A549 (cell line): ENCODE results near the gene OIP5. TPM values are rescaled to one million over a fixed set of nuclear protein-coding genes. Genes with fewer than 3 reads are reported as not detected.

ENCODE experiments used
- ATAC-seq, 2 experiments: fragments of 200-7000 bp in 1 of 2; fragments of >200 bp in 1 of 2; cut with Nextera tagmentation in 1 of 2; cut with Tn5 transposase in 1 of 2; 3 replicates each; pipeline versions ENCODE4 v1.8.0 to v1.9.1; 2018 to 2020; ENCODE audit warnings: mild to moderate bottlenecking in 1 of 2, moderate library complexity in 1 of 2
- CTCF ChIA-PET: fragments of 300-600 bp; sonication (Branson Sonifier 250); formaldehyde crosslinking; extraction: SDS; loops from one replicate; lab custom pipeline; 2021; ENCODE audit warnings: antibody characterized with exemption, inconsistent platforms; lab: Yijun Ruan, JAX
- POLR2A ChIA-PET: fragments of 350-600 bp; formaldehyde crosslinking; extraction: SDS; loops from one replicate; lab custom pipeline; 2021; ENCODE audit warnings: antibody characterized with exemption, inconsistent platforms; lab: Yijun Ruan, JAX
- DNase-seq, 2 experiments: peaks; one replicate each; pipeline versions ENCODE4 v3.0.0 to v3.0.0-alpha.2; 2011 to 2016; ENCODE audit warnings: low read depth in 1 of 2, low spot score in 1 of 2
- FAIRE-seq: peaks from 2 replicates; lab custom pipeline; 2011; peaks lifted over from hg19 to GRCh38; lab: Jason Lieb, UNC
- H3K27ac ChIP-seq, 2 experiments: fragments of >200 bp; sonication (Bioruptor Twin); formaldehyde crosslinking; 3 replicates each; pipeline ENCODE4 v1.5.1; 2016 to 2017
- H3K4me1 ChIP-seq: fragments of >200 bp; sonication (Bioruptor Twin); formaldehyde crosslinking; 3 replicates; pipeline ENCODE4 v1.6.1; 2016
- H3K4me2 ChIP-seq: fragments of >200 bp; sonication (Bioruptor Twin); formaldehyde crosslinking; 3 replicates; pipeline ENCODE4 v1.6.1; 2016
- H3K4me3 ChIP-seq: fragments of >200 bp; sonication (Bioruptor Twin); formaldehyde crosslinking; 3 replicates; pipeline ENCODE4 v1.5.1; 2016
- H3K9me3 ChIP-seq: fragments of >200 bp; sonication (Bioruptor Twin); formaldehyde crosslinking; 3 replicates; pipeline ENCODE4 v1.6.1; 2016
- CEBPB ChIP-seq, 2 experiments: fragments of >200 bp in 1 of 2; sonication (Bioruptor Twin) in 1 of 2; formaldehyde crosslinking in 1 of 2; IDR thresholded peaks; 2 replicates each; pipeline ENCODE4 v1.6.1; 2012 to 2016
- E2F6 ChIP-seq: IDR thresholded peaks from 2 replicates; pipeline ENCODE4 v1.6.1; 2012; ENCODE audit warnings: low read depth, borderline replicate concordance
- ESRRA ChIP-seq: fragments of 150-350 bp; IDR thresholded peaks from 2 replicates; pipeline ENCODE4 v1.6.1; 2014; ENCODE audit warnings: mild to moderate bottlenecking, low read length, borderline replicate concordance
- GATA3 ChIP-seq: IDR thresholded peaks from 2 replicates; pipeline ENCODE4 v1.6.1; 2012; ENCODE audit warnings: borderline replicate concordance
- HEYL ChIP-seq: fragments of 250-450 bp; sonication (Bioruptor Pico); IDR thresholded peaks from 2 replicates; pipeline ENCODE4 v1.8.0; 2021; ENCODE audit warnings: mild to moderate bottlenecking, moderate library complexity
- HMGXB4 ChIP-seq: fragments of 250-450 bp; sonication (Bioruptor Pico); IDR thresholded peaks from 2 replicates; pipeline ENCODE4 v1.5.0; 2021; ENCODE audit warnings: mild to moderate bottlenecking, moderate library complexity, borderline replicate concordance
- HOXB5 ChIP-seq: fragments of 250-450 bp; sonication (Bioruptor Pico); IDR thresholded peaks from 2 replicates; pipeline ENCODE4 v1.5.0; 2020; ENCODE audit warnings: mild to moderate bottlenecking, moderate library complexity
- JUNB ChIP-seq: fragments of >200 bp; sonication (Bioruptor Twin); formaldehyde crosslinking; IDR thresholded peaks from 2 replicates; pipeline ENCODE4 v1.6.1; 2016
- MAZ ChIP-seq: fragments of 150-350 bp; IDR thresholded peaks from 2 replicates; pipeline ENCODE4 v1.6.1; 2014; ENCODE audit warnings: antibody characterized with exemption, low read depth, low read length, borderline replicate concordance
- MYC ChIP-seq: IDR thresholded peaks from 2 replicates; pipeline ENCODE4 v1.6.1; 2012; ENCODE audit warnings: mild to moderate bottlenecking, inconsistent platforms, low read length, improper control_type of control experiment, borderline replicate concordance
- NFE2L2 ChIP-seq: fragments of 150-350 bp; conservative IDR thresholded peaks from 2 replicates; pipeline ENCODE4 v1.6.1; 2014; ENCODE audit warnings: low read length
- NPAS2 ChIP-seq: fragments of 250-450 bp; sonication (Bioruptor Pico); IDR thresholded peaks from 2 replicates; pipeline ENCODE4 v1.8.0; 2022; ENCODE audit warnings: mild to moderate bottlenecking, moderate library complexity, borderline replicate concordance
- NR3C1 ChIP-seq: fragments of >200 bp; sonication (Bioruptor Twin); formaldehyde crosslinking; IDR thresholded peaks from 3 replicates; pipeline ENCODE4 v1.6.1; 2017
- PBX3 ChIP-seq: IDR thresholded peaks from 2 replicates; pipeline ENCODE4 v1.6.1; 2012
- POLR2A ChIP-seq: IDR thresholded peaks from 2 replicates; pipeline ENCODE4 v1.6.1; 2012; ENCODE audit warnings: mild to moderate bottlenecking, low read length
- RCOR1 ChIP-seq: fragments of 150-350 bp; IDR thresholded peaks from 2 replicates; pipeline ENCODE4 v1.6.1; 2014; ENCODE audit warnings: antibody characterized with exemption, low read length, low read depth
- SREBF2 ChIP-seq: fragments of 450-650 bp; IDR thresholded peaks from 2 replicates; pipeline ENCODE4 v1.6.1; 2014; ENCODE audit warnings: mild to moderate bottlenecking, moderate library complexity
- ZFP36 ChIP-seq: fragments of 450-650 bp; IDR thresholded peaks from 2 replicates; pipeline ENCODE4 v1.6.1; 2014; ENCODE audit warnings: borderline replicate concordance; ENCODE audit not compliant: partially characterized antibody
- ZNF302 ChIP-seq: fragments of 250-450 bp; sonication (Bioruptor Pico); IDR thresholded peaks from 2 replicates; pipeline ENCODE4 v1.9.0; 2021; ENCODE audit warnings: inconsistent platforms, mild to moderate bottlenecking, moderate library complexity
- WGBS: methylation state at CpG from one replicate; pipeline ENCODE4 v1.1.6; 2017; ENCODE audit errors: missing lambda C conversion rate; 5-methylcytosine and 5-hydroxymethylcytosine counted together
- polyA plus RNA-seq, 4 experiments: library from polyadenylated mRNA; depleted of rRNA in 3 of 4; stranded (reverse); fragments of >200 nt; fragmentation: RNase III in 1 of 4; extraction: RNeasy Plus Mini Kit Qiagen cat#74134 plus additional on column Dnase treatment in 1 of 4; gene quantifications; 2 replicates in 3 of 4; 3 replicates in 1 of 4; pipeline ENCODE4 v1.2.3, GENCODE V29; 2011 to 2017
- TF ChIP-seq, protein P1 (sequence below): fragments of 450-650 bp; IDR thresholded peaks from 2 replicates; pipeline ENCODE4 v1.6.1; 2014; ENCODE audit warnings: antibody characterized with exemption
- TF ChIP-seq, protein P2 (sequence below): fragments of 200-600 bp; sonication (generic); IDR thresholded peaks from 2 replicates; pipeline ENCODE4 v1.6.1; 2016; ENCODE audit warnings: antibody characterized with exemption, mild to moderate bottlenecking, moderate library complexity
- TF ChIP-seq, protein P3 (sequence below): fragments of >200 bp; sonication (Bioruptor Twin); formaldehyde crosslinking; IDR thresholded peaks from 3 replicates; pipeline ENCODE4 v1.5.1; 2016
- TF ChIP-seq, protein P4 (sequence below): fragments of 150-350 bp; IDR thresholded peaks from 2 replicates; pipeline ENCODE4 v1.6.1; 2014; ENCODE audit warnings: low read depth, mild to moderate bottlenecking, low read length
- TF ChIP-seq, protein P5 (sequence below): fragments of >200 bp; sonication (Bioruptor Twin); formaldehyde crosslinking; IDR thresholded peaks from 3 replicates; pipeline ENCODE4 v1.6.1; 2016

OIP5 gene
- polyA plus RNA-seq, 2 of the 4 experiments (the other 2 are of a cell fraction), result 21.7 to 31.4 TPM

- no peak overlapping the region for H3K4me3 ChIP-seq
- no peaks in the 10 kb centered on the region for H3K9me3 ChIP-seq
- ChIA-PET CTCF (interaction anchor here (0.6 kb wide), 1 partner anchor 134 kb away, joined by 4 read pairs; no protein-coding TSS in a partner anchor), POLR2A (no interaction called here)
- peaks cover under 1% of the 10 kb centered on the region; the same call in 2 of the 3 replicates for H3K4me1 ChIP-seq
- FAIRE-seq (no peak), DNase-seq (no peak), ATAC-seq (no peak)
- no peak overlapping the region for H3K4me2 ChIP-seq
- no peak overlapping the region for H3K27ac ChIP-seq
- no peak for TF ChIP-seq POLR2A
- no peak for TF ChIP-seq HEYL (CRISPR knock-in tag)
- TF ChIP-seq CEBPB (IDR thresholded peaks at IDR 0.05), result no peak
- no peak for TF ChIP-seq JUNB
- TF ChIP-seq GATA3, result no peak
- no peak for TF ChIP-seq NFE2L2
- TF ChIP-seq, protein P1, sequence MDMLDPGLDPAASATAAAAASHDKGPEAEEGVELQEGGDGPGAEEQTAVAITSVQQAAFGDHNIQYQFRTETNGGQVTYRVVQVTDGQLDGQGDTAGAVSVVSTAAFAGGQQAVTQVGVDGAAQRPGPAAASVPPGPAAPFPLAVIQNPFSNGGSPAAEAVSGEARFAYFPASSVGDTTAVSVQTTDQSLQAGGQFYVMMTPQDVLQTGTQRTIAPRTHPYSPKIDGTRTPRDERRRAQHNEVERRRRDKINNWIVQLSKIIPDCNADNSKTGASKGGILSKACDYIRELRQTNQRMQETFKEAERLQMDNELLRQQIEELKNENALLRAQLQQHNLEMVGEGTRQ, result no peak
- no peak for TF ChIP-seq MYC
- no peak for TF ChIP-seq ESRRA
- no peak for TF ChIP-seq MAZ
- TF ChIP-seq ZFP36, result no peak
- TF ChIP-seq ZNF302 (CRISPR knock-in tag), result no peak
- TF ChIP-seq, protein P2, sequence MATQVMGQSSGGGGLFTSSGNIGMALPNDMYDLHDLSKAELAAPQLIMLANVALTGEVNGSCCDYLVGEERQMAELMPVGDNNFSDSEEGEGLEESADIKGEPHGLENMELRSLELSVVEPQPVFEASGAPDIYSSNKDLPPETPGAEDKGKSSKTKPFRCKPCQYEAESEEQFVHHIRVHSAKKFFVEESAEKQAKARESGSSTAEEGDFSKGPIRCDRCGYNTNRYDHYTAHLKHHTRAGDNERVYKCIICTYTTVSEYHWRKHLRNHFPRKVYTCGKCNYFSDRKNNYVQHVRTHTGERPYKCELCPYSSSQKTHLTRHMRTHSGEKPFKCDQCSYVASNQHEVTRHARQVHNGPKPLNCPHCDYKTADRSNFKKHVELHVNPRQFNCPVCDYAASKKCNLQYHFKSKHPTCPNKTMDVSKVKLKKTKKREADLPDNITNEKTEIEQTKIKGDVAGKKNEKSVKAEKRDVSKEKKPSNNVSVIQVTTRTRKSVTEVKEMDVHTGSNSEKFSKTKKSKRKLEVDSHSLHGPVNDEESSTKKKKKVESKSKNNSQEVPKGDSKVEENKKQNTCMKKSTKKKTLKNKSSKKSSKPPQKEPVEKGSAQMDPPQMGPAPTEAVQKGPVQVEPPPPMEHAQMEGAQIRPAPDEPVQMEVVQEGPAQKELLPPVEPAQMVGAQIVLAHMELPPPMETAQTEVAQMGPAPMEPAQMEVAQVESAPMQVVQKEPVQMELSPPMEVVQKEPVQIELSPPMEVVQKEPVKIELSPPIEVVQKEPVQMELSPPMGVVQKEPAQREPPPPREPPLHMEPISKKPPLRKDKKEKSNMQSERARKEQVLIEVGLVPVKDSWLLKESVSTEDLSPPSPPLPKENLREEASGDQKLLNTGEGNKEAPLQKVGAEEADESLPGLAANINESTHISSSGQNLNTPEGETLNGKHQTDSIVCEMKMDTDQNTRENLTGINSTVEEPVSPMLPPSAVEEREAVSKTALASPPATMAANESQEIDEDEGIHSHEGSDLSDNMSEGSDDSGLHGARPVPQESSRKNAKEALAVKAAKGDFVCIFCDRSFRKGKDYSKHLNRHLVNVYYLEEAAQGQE, result no peak
- TF ChIP-seq SREBF2, result no peak
- no peak for TF ChIP-seq PBX3
- TF ChIP-seq, protein P3, sequence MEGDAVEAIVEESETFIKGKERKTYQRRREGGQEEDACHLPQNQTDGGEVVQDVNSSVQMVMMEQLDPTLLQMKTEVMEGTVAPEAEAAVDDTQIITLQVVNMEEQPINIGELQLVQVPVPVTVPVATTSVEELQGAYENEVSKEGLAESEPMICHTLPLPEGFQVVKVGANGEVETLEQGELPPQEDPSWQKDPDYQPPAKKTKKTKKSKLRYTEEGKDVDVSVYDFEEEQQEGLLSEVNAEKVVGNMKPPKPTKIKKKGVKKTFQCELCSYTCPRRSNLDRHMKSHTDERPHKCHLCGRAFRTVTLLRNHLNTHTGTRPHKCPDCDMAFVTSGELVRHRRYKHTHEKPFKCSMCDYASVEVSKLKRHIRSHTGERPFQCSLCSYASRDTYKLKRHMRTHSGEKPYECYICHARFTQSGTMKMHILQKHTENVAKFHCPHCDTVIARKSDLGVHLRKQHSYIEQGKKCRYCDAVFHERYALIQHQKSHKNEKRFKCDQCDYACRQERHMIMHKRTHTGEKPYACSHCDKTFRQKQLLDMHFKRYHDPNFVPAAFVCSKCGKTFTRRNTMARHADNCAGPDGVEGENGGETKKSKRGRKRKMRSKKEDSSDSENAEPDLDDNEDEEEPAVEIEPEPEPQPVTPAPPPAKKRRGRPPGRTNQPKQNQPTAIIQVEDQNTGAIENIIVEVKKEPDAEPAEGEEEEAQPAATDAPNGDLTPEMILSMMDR, result no peak
- TF ChIP-seq, protein P4, sequence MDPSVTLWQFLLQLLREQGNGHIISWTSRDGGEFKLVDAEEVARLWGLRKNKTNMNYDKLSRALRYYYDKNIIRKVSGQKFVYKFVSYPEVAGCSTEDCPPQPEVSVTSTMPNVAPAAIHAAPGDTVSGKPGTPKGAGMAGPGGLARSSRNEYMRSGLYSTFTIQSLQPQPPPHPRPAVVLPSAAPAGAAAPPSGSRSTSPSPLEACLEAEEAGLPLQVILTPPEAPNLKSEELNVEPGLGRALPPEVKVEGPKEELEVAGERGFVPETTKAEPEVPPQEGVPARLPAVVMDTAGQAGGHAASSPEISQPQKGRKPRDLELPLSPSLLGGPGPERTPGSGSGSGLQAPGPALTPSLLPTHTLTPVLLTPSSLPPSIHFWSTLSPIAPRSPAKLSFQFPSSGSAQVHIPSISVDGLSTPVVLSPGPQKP, result no peak
- 77% methylated on average over 5 of the region's 5 CpGs for WGBS
These were observed 24.7 kb downstream of the OIP5 start for GRCh38 chr15:41307679-41308078.

DNA sequence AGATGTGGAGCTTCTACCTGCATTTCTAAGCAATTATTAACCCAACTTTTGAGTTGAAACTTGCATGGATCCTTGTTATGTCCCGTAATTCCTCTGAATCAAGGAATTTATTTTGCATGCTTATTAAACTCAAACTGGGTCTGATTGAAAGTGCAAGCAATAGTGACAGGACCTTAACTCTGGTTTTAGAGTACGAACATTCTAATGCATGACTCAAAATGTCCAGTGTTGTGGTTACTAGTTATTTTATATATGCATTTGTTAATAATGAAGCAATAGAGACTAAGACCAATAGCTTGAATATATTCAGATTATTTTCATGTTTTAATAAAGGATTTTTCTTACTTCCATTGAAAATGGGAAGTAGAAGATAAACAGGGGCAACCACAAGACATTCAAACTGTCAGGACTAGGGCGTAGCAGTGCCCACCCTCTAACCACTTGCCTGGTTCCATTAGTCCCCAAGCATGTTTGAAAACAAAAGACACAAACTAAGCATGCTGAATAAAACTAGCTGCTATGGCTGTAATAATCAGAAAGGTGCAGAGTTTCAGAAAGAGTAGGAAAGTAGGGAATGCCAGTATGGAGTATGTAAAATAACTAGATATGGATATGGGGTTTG is 28.1 kb downstream of the OIP5 start:
- no peak overlapping the region for H3K4me3 ChIP-seq
- FAIRE-seq (no peak), DNase-seq (no peak), ATAC-seq (no peak)
- POLR2A ChIA-PET, result interaction anchor here (1.5 kb wide), 1 partner anchor 28 kb away, joined by 4 read pairs; the partner anchor contains the start of genes NUSAP1 and OIP5
- CTCF ChIA-PET, result no interaction called here
- H3K9me3 ChIP-seq, result no peaks in the 10 kb centered on the region
- H3K4me1 ChIP-seq, result no peaks in the 10 kb centered on the region
- no peak overlapping the region for H3K27ac ChIP-seq
- no peak overlapping the region for H3K4me2 ChIP-seq
- WGBS, result 93% methylated on average over 3 of the region's 3 CpGs
- TF ChIP-seq HMGXB4 (CRISPR knock-in tag) (no peak), E2F6 (no peak), HOXB5 (CRISPR knock-in tag) (no peak), MYC (no peak), NR3C1 (no peak), NPAS2 (CRISPR knock-in tag) (no peak), RCOR1 (no peak)
- TF ChIP-seq, protein P5, sequence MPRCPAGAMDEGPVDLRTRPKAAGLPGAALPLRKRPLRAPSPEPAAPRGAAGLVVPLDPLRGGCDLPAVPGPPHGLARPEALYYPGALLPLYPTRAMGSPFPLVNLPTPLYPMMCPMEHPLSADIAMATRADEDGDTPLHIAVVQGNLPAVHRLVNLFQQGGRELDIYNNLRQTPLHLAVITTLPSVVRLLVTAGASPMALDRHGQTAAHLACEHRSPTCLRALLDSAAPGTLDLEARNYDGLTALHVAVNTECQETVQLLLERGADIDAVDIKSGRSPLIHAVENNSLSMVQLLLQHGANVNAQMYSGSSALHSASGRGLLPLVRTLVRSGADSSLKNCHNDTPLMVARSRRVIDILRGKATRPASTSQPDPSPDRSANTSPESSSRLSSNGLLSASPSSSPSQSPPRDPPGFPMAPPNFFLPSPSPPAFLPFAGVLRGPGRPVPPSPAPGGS, result no peak
